Glutamatergic neuron (in vitro differentiated cells): ENCODE data around the gene STPG3. TPM values are rescaled to one million over a fixed set of nuclear protein-coding genes. Genes with fewer than 3 reads are reported as not detected.
"Not testable (repeated sequence)": the region's sequence is repeated elsewhere in the genome, so short reads cannot be mapped to it uniquely, and the experiment has no call there.

ENCODE experiments used
- DNase-seq: peaks from one replicate; pipeline ENCODE4 v3.0.0; 2022
- H3K27ac Mint-ChIP-seq: one replicate; pipeline ENCODE4 v1.8.0; 2020; ENCODE audit warnings: mild to moderate bottlenecking, mixed read lengths, inconsistent platforms; ENCODE audit not compliant: unreplicated experiment
- H3K27me3 Mint-ChIP-seq: one replicate; pipeline ENCODE4 v1.8.0; 2020; ENCODE audit warnings: mild to moderate bottlenecking, moderate library complexity, mixed read lengths, inconsistent platforms; ENCODE audit not compliant: unreplicated experiment
- H3K36me3 Mint-ChIP-seq: one replicate; pipeline ENCODE4 v1.8.0; 2020; ENCODE audit warnings: mild to moderate bottlenecking, mixed read lengths, inconsistent platforms; ENCODE audit not compliant: unreplicated experiment
- H3K4me1 Mint-ChIP-seq: one replicate; pipeline ENCODE4 v1.8.0; 2020; ENCODE audit warnings: mild to moderate bottlenecking, low read depth, mixed read lengths, inconsistent platforms; ENCODE audit not compliant: unreplicated experiment
- H3K4me3 Mint-ChIP-seq: one replicate; pipeline ENCODE4 v1.8.0; 2020; ENCODE audit warnings: mild to moderate bottlenecking, mixed read lengths, inconsistent platforms; ENCODE audit not compliant: unreplicated experiment
- H3K9me3 Mint-ChIP-seq: one replicate; pipeline ENCODE4 v1.8.0; 2020; ENCODE audit warnings: mild to moderate bottlenecking, moderate library complexity, mixed read lengths, inconsistent platforms; ENCODE audit not compliant: unreplicated experiment
- total RNA-seq: library from RNA; stranded (reverse); fragmentation: NEBNext Ultra II Directional; extraction: Animal tissue kit (Norgen Biotek cat#: 25700); gene quantifications from one replicate; pipeline ENCODE4 v1.2.1, GENCODE V29; 2021; ENCODE audit not compliant: unreplicated experiment
- TF ChIP-seq, protein P1 (sequence below): fragments of 200-600 bp; sonication (generic); IDR thresholded peaks from one replicate; pipeline ENCODE4 v1.5.0; 2021; ENCODE audit not compliant: partially characterized antibody, unreplicated experiment

Gene STPG3
- total RNA-seq, 1 donor from 2014 or later, result not detected

DNA sequence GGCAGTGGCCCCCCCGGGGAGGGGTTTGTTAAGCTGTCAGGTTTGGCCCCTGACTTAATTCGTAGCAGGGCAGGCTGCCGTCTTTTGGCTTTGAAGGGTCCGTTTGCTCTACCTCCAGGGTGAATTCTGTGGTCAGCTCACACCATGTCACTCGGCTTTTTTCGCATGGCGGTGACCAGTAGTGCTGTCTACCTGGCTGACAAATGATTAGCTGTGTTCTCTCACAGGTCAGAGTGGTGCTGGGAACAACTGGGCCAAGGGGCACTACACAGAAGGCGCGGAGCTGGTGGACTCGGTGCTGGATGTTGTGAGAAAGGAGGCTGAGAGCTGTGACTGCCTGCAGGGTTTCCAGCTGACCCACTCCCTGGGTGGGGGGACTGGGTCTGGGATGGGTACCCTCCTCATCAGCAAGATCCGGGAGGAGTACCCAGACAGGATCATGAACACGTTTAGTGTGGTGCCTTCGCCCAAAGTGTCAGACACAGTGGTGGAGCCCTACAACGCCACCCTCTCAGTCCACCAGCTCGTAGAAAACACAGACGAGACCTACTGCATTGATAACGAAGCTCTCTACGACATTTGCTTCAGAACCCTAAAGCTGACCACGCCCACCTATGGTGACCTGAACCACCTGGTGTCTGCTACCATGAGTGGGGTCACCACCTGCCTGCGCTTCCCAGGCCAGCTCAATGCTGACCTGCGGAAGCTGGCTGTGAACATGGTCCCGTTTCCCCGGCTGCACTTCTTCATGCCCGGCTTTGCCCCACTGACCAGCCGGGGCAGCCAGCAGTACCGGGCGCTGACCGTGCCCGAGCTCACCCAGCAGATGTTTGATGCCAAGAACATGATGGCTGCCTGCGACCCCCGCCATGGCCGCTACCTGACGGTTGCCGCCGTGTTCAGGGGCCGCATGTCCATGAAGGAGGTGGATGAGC is 8.6 kb upstream of the STPG3 start:
- peak overlapping the region; percentile 66 for H3K27ac Mint-ChIP-seq
- H3K36me3 Mint-ChIP-seq, result no peaks in the 10 kb centered on the region
- TF ChIP-seq, protein P1, sequence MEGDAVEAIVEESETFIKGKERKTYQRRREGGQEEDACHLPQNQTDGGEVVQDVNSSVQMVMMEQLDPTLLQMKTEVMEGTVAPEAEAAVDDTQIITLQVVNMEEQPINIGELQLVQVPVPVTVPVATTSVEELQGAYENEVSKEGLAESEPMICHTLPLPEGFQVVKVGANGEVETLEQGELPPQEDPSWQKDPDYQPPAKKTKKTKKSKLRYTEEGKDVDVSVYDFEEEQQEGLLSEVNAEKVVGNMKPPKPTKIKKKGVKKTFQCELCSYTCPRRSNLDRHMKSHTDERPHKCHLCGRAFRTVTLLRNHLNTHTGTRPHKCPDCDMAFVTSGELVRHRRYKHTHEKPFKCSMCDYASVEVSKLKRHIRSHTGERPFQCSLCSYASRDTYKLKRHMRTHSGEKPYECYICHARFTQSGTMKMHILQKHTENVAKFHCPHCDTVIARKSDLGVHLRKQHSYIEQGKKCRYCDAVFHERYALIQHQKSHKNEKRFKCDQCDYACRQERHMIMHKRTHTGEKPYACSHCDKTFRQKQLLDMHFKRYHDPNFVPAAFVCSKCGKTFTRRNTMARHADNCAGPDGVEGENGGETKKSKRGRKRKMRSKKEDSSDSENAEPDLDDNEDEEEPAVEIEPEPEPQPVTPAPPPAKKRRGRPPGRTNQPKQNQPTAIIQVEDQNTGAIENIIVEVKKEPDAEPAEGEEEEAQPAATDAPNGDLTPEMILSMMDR, result no peak
- peaks cover 15% of the 10 kb centered on the region for H3K27me3 Mint-ChIP-seq
- H3K9me3 Mint-ChIP-seq, result peaks cover 5% of the 10 kb centered on the region
- peak overlapping the region; percentile 89 for H3K4me3 Mint-ChIP-seq
- peaks cover 16% of the 10 kb centered on the region for H3K4me1 Mint-ChIP-seq
- DNase-seq, result no peak

DNA sequence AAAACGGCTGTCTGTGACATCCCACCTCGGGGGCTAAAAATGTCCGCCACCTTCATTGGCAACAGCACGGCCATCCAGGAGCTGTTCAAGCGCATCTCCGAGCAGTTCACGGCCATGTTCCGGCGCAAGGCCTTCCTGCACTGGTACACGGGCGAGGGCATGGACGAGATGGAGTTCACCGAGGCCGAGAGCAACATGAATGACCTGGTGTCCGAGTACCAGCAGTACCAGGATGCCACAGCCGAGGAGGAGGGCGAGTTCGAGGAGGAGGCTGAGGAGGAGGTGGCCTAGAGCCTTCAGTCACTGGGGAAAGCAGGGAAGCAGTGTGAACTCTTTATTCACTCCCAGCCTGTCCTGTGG is 7.8 kb upstream of the STPG3 start:
- H3K4me1 Mint-ChIP-seq, result peaks cover 14% of the 10 kb centered on the region
- not testable (repeated sequence) for DNase-seq, H3K36me3 Mint-ChIP-seq, H3K9me3 Mint-ChIP-seq, H3K27ac Mint-ChIP-seq
- peak overlapping the region; percentile 64 for H3K4me3 Mint-ChIP-seq
- peaks cover 15% of the 10 kb centered on the region for H3K27me3 Mint-ChIP-seq

DNA sequence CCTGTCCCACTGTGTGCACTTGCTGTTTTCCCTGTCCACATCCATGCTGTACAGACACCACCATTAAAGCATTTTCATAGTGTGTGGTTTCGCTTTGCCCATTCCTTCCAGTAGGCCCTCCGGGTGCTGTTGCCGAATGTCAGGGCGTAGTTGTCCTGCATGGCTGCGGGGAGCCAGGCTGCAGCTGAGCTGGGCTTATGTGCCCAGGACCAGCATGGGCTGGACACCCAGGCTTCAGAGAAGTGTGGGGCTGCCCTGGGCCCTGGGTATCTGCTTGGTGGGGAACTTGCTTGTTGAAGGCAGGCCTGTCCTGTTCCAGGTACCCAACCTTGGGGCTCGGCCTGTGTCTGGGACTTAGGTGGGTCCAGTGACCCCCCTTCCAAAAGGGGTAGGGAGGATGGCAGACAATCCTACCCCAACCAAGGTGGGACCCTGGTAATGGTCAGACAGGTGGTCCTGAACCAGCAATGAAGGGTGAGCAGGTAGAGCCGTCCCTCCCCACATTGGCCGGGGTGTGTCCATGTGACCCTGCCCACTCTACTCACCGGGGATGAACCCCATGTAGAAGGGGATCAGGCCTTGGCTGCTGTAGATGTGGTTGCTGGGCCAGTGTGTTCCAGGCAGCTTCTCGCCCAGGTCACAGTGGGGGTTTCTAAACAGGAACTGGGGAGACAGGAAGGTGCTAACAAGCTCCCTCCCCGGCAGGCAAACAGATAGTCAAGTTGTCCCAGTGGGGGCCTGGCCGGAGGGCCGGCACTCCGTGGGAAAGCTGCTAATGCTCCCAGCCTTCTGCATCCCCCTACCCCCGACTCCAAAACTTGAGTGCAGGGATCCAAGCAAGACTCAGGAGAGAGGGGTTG is 7.2 kb upstream of the STPG3 start:
- no peak overlapping the region for H3K27ac Mint-ChIP-seq
- TF ChIP-seq, protein P1, result no peak
- DNase-seq, result no peak
- H3K4me3 Mint-ChIP-seq, result no peak overlapping the region
- H3K9me3 Mint-ChIP-seq, result peaks cover 3% of the 10 kb centered on the region
- H3K27me3 Mint-ChIP-seq, result peaks cover 15% of the 10 kb centered on the region
- peaks cover 11% of the 10 kb centered on the region for H3K4me1 Mint-ChIP-seq
- no peaks in the 10 kb centered on the region for H3K36me3 Mint-ChIP-seq

DNA sequence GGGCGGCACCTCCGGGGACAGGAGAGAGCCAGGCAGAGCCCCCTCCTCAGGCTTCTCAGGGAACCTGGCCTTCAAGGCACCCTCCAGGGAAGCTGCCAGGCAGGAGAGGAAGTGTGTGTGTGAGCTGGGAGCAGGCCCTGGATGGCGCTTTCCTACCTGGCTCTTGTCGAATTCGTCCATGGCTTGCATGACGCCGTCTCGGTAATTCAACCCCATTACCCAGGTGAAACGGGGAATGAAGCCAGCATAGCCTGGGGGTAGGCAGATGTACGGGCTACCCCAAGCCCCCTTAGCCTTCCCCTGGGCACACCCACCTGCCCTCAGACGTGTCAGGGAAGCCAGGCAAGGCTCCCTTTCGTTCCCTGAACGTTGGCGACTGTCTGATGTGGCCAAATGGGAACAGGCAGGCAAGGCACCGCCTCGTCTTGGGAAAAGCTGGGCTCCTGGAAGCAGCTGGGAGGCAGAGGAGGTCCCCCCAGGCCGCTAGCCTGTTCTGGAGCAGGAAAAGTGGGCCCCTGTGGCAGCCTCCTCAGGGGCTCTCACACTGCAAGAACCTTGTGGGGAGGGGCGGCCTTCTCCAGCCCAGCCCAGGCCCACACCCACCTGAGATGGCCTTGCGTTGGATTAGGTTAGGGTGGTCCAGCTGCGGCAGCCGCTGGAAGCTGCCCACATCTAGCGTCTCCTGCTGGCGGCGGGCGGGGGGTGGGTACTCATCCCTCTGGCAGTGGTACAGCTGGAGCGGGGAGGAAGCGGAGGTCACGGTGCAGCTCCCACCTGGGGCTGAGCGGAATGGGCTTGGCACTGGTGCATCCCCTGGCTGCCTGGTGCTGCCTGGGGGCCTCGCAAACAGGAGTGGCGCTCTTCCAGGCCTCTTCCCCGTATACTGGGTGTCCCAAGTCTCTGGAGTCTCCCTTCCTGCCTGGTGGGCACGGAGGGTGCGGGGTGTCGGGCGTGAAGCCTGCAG is 6.3 kb upstream of the STPG3 start:
- H3K4me1 Mint-ChIP-seq, result peaks cover 7% of the 10 kb centered on the region
- TF ChIP-seq, protein P1, result no peak
- no peak for DNase-seq
- H3K27ac Mint-ChIP-seq, result no peak overlapping the region
- no peaks in the 10 kb centered on the region for H3K36me3 Mint-ChIP-seq
- H3K4me3 Mint-ChIP-seq, result no peak overlapping the region
- H3K9me3 Mint-ChIP-seq, result no peaks in the 10 kb centered on the region
- peaks cover 12% of the 10 kb centered on the region for H3K27me3 Mint-ChIP-seq
